Fibroblast of lung (primary cell): ENCODE data around the gene ACSM2B. TPM values are rescaled to one million over a fixed set of nuclear protein-coding genes. Genes with fewer than 3 reads are reported as not detected.
"Not testable (repeated sequence)": the region's sequence is repeated elsewhere in the genome, so short reads cannot be mapped to it uniquely, and the experiment has no call there.

Experiments
- DNase-seq, 2 donors: peaks; one replicate each; pipeline versions ENCODE4 v3.0.0 to v3.0.0-alpha.2; 2010; ENCODE audit warnings: low read depth in 2 of 2
- H2AFZ ChIP-seq: 2 replicates; pipeline ENCODE4 v1.5.1; 2012; ENCODE audit warnings: low read length, control low read depth, inconsistent platforms
- H3K27ac ChIP-seq: 2 replicates; pipeline ENCODE4 v1.5.1; 2011; ENCODE audit warnings: low read length, control low read depth; ENCODE audit not compliant: insufficient read depth
- H3K27me3 ChIP-seq: 2 replicates; pipeline ENCODE4 v1.5.1; 2011; ENCODE audit warnings: mild to moderate bottlenecking, low read length; ENCODE audit not compliant: control insufficient read depth, insufficient read depth
- H3K36me3 ChIP-seq: 2 replicates; pipeline ENCODE4 v1.5.1; 2011; ENCODE audit warnings: low read length; ENCODE audit not compliant: control insufficient read depth, insufficient read depth
- H3K4me1 ChIP-seq: 2 replicates; pipeline ENCODE4 v1.5.1; 2011; ENCODE audit warnings: low read length; ENCODE audit not compliant: control insufficient read depth, insufficient read depth; ENCODE audit errors: extremely low read depth
- H3K4me2 ChIP-seq: 2 replicates; pipeline ENCODE4 v1.5.1; 2011; ENCODE audit warnings: low read length, control low read depth; ENCODE audit not compliant: insufficient read depth; ENCODE audit errors: extremely low read depth
- H3K4me3 ChIP-seq, 4 experiments: fragments of 200-600 bp in 1 of 4; sonication (generic) in 1 of 4; replicated peaks in 1 of 4; 2 replicates each; pipeline ENCODE4 v1.5.1; 2011 to 2016; ENCODE audit warnings: low read length in 4 of 4, low read depth in 3 of 4, mild to moderate bottlenecking in 3 of 4, control low read depth in 2 of 4, inconsistent platforms in 1 of 4, mixed read lengths in 1 of 4; ENCODE audit not compliant: insufficient read depth in 1 of 4; ENCODE audit errors: control extremely low read depth in 1 of 4
- H3K79me2 ChIP-seq: 2 replicates; pipeline ENCODE4 v1.5.1; 2012; ENCODE audit warnings: mild to moderate bottlenecking, low read length, inconsistent platforms; ENCODE audit not compliant: control insufficient read depth, insufficient read depth
- H3K9ac ChIP-seq: 2 replicates; pipeline ENCODE4 v1.5.1; 2011; ENCODE audit warnings: mild to moderate bottlenecking, low read length, control low read depth; ENCODE audit not compliant: insufficient read depth
- H3K9me3 ChIP-seq: 2 replicates; pipeline ENCODE4 v1.5.1; 2012; ENCODE audit warnings: low read depth, low read length; ENCODE audit not compliant: control insufficient read depth, insufficient read depth
- H4K20me1 ChIP-seq: 2 replicates; pipeline ENCODE4 v1.5.1; 2011; ENCODE audit warnings: low read length; ENCODE audit not compliant: control insufficient read depth, insufficient read depth; ENCODE audit errors: extremely low read depth
- CTCF ChIP-seq, 2 donors: IDR thresholded peaks in 1 of 2; conservative IDR thresholded peaks in 1 of 2; 1 replicate in 1 of 2; 2 replicates in 1 of 2; pipeline ENCODE4 v1.5.1; 2011 to 2012; ENCODE audit warnings: low read length in 2 of 2, control low read depth in 1 of 2, inconsistent platforms in 1 of 2, low read depth in 1 of 2, mild to moderate bottlenecking in 1 of 2
- EZH2 ChIP-seq: IDR thresholded peaks from 2 replicates; pipeline ENCODE4 v1.5.1; 2012; ENCODE audit warnings: low read length, control low read depth, mild to moderate bottlenecking; ENCODE audit errors: missing control alignments
- polyA plus RNA-seq, 2 donors: library from polyadenylated mRNA; depleted of rRNA in 1 of 2; stranded (reverse) in 1 of 2; unstranded in 1 of 2; fragments of >200 nt; gene quantifications; 2 replicates each; pipeline ENCODE4 v1.2.1, GENCODE V29; 2011 to 2012; ENCODE audit warnings: missing spikeins in 1 of 2
- total RNA-seq: library from RNA; depleted of rRNA; stranded (reverse); fragments of >200 nt; gene quantifications from 2 replicates; pipeline ENCODE4 v1.2.1, GENCODE V29; 2014

The ACSM2B gene
- total and polyA plus RNA-seq, 2 donors (not counting 1 experiment from before 2014, with no cell fraction given) = not detected

GRCh38 chr16:20568404-20568803 is 7.8 kb downstream of the ACSM2B start:
- H3K9me3 ChIP-seq = no peaks in the 10 kb centered on the region
- no peak overlapping the region for H3K4me3 ChIP-seq
- H3K9ac ChIP-seq = no peak overlapping the region
- no peaks in the 10 kb centered on the region for H3K36me3 ChIP-seq
- no peaks in the 10 kb centered on the region for H3K27me3 ChIP-seq
- no peak overlapping the region for H3K27ac ChIP-seq
- no peaks in the 10 kb centered on the region for H3K4me1 ChIP-seq
- H3K4me2 ChIP-seq = no peak overlapping the region
- no peak for TF ChIP-seq CTCF (conservative IDR thresholded peaks at IDR 0.05 in 1 of 2, IDR thresholded peaks at IDR 0.05 in 1 of 2; ENCODE audit: low read depth in 1 of 2, low read length in 2 of 2)
- TF ChIP-seq EZH2 = no peak
- DNase-seq = no peak
- no peaks in the 10 kb centered on the region for H3K79me2 ChIP-seq
- no peaks in the 10 kb centered on the region for H4K20me1 ChIP-seq
- no peak overlapping the region for H2AFZ ChIP-seq

GRCh38 chr16:20566864-20567263 is 9.3 kb downstream of the ACSM2B start:
- Histone ChIP-seq H3K4me3 (no peak overlapping the region), H3K79me2 (no peaks in the 10 kb centered on the region), H3K9ac (no peak overlapping the region), H3K27ac (no peak overlapping the region), H3K4me2 (no peak overlapping the region), H2AFZ (no peak overlapping the region), H3K4me1 (no peaks in the 10 kb centered on the region), H3K9me3 (no peaks in the 10 kb centered on the region), H4K20me1 (no peaks in the 10 kb centered on the region), H3K36me3 (no peaks in the 10 kb centered on the region), H3K27me3 (no peaks in the 10 kb centered on the region)
- no peak for DNase-seq
- TF ChIP-seq CTCF (conservative IDR thresholded peaks at IDR 0.05 in 1 of 2, IDR thresholded peaks at IDR 0.05 in 1 of 2; ENCODE audit: low read depth in 1 of 2, low read length in 2 of 2) (no peak), EZH2 (no peak)

DNA sequence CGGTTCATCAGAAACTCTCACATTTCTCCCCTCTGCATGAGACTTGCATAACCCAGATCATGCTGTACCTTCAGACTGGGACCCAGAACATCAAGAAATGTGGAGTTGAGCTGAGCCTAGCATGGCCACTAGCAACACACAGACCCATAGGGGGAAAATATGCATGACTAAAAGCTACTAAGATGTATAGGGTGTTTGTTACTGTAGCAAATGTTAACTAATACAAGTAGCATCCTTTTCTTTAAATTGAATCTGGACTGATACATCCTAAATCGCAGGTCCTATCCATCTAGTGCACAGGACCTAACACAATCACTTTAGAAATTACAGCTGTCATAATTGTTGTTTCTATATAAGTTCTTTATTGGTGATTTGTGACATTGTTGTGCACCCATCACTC is 10.8 kb downstream of the ACSM2B start:
- not testable (repeated sequence) for H3K79me2 ChIP-seq, H3K4me3 ChIP-seq, H3K4me1 ChIP-seq, H2AFZ ChIP-seq, H3K27me3 ChIP-seq, H3K9ac ChIP-seq, H3K9me3 ChIP-seq, H4K20me1 ChIP-seq, H3K36me3 ChIP-seq, H3K4me2 ChIP-seq, DNase-seq, H3K27ac ChIP-seq

- not testable (repeated sequence) for H3K79me2 ChIP-seq, H3K4me2 ChIP-seq, H3K4me3 ChIP-seq, H3K4me1 ChIP-seq, H3K9ac ChIP-seq, H3K36me3 ChIP-seq, H4K20me1 ChIP-seq, H3K27me3 ChIP-seq, DNase-seq, H3K9me3 ChIP-seq, H3K27ac ChIP-seq, H2AFZ ChIP-seq
These were observed 11.9 kb downstream of the ACSM2B start for GRCh38 chr16:20564218-20564617.

- H3K9ac ChIP-seq = not testable (repeated sequence)
These were observed 20.5 kb downstream of the ACSM2B start for GRCh38 chr16:20555628-20556027.

More at GRCh38 chr16:20555628-20556027, 20.5 kb downstream of the ACSM2B start:
- not testable (repeated sequence) for H2AFZ ChIP-seq, H3K27ac ChIP-seq, H3K4me3 ChIP-seq, H4K20me1 ChIP-seq, H3K9me3 ChIP-seq, DNase-seq, H3K4me2 ChIP-seq, H3K36me3 ChIP-seq, H3K4me1 ChIP-seq, H3K79me2 ChIP-seq, H3K27me3 ChIP-seq
